ENCODE measurements around the gene ZNF580.

The ZNF580 gene

GRCh38 chr19:55606471-55606787 is 34.4 kb upstream of the ZNF580 start:
- DNase-seq (ENCODE audit: low read depth) = no peak

DNA sequence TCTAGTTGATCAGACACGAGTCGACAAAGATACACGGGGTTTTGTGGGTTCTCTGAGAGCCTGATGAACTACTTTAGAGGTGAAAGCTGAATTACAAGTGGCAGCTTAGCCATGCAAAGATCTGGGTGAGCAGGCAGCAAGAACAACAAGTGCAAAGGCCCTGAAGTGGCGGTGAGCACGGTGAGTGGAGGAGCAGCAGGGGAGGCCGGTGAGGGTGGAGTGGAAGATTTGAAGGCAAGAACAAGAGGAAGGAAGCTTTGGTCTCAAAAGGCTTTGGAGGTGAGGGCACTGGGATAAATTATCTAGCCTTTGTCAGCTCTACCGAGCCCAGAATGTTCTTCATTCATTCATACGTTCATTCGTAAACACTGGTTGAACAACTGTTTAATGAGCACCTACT is 34.0 kb upstream of the ZNF580 start:
- DNase-seq (ENCODE audit: low read depth) = no peak

GRCh38 chr19:55609326-55609725 is 31.5 kb upstream of the ZNF580 start:
- DNase-seq (ENCODE audit: low read depth) = no peak

DNA sequence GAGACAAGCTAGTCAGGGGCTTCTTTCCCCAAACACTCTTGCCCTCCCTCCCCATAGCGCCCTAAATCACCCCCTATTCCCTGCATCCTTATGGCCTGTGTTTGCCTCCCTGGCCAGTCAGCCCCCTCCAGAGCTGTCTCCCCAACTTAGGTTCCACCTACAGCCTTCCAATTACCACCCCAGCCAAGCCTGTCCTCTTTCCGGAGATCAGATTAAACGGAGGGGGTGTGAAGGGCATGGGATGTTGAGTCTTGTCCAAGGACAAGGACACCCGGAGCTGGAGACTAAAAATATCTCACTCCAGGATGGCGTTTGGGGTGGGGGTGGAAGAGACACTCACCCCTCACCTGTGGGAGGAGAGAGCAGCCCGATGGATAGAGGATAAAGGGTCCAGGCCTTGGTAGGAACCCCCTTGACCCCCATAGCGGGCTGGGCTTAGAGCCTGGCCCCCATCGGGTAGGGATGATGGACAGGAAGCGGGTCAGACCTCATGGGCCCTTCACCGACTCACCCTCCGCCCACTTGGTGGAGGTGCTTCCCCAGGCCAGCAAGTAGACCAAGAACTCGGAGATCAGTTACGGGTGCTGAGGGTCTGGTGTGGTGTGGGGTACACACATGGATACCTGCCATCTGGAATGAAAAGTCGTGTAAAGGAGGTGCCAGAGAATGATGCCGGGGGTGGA is 29.4 kb upstream of the ZNF580 start:
- DNase-seq (ENCODE audit: low read depth) = no peak

GRCh38 chr19:55611983-55612645 is 28.7 kb upstream of the ZNF580 start:
- no peak for DNase-seq (ENCODE audit: low read depth)

DNA sequence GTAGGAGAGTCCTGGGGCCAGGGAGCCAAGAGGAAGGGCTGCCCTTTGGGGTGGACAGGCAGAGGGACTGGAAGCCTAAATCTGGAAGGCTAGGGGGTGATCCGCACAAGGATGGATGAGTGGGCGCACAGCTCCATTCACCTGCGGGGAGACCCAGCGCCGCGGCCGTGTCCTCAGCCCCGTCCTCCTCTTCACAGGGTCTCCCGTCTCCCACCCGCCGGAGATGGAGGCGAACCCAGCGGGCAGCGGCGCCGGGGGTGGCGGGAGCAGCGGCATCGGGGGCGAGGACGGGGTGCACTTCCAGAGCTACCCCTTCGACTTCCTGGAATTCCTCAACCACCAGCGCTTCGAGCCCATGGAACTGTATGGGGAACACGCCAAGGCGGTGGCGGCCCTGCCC is 27.4 kb upstream of the ZNF580 start:
- no peak for DNase-seq (ENCODE audit: low read depth)

DNA sequence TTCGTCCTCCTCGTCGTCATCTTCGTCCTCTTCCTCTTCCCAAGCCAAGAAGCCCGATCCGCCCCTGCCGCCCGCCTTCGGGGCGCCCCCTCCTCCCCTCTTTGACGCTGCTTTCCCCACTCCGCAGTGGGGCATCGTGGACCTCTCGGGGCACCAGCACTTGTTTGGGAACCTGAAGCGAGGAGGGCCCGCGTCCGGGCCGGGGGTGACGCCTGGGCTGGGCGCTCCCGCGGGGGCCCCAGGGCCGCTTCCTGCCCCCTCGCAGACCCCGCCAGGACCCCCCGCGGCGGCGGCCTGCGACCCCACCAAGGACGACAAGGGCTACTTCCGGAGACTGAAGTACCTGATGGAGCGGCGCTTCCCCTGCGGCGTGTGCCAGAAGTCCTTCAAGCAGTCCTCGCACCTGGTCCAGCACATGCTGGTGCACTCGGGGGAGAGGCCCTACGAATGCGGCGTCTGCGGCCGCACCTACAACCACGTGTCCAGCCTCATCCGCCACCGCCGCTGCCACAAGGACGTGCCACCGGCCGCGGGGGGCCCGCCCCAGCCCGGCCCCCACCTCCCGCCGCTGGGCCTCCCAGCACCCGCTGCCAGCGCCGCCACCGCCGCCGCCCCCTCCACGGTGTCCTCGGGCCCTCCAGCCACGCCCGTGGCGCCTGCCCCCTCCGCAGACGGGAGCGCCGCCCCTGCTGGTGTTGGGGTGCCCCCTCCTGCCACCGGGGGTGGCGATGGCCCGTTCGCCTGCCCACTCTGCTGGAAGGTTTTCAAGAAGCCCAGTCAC is 26.7 kb upstream of the ZNF580 start:
- DNase-seq (ENCODE audit: low read depth) = no peak

DNA sequence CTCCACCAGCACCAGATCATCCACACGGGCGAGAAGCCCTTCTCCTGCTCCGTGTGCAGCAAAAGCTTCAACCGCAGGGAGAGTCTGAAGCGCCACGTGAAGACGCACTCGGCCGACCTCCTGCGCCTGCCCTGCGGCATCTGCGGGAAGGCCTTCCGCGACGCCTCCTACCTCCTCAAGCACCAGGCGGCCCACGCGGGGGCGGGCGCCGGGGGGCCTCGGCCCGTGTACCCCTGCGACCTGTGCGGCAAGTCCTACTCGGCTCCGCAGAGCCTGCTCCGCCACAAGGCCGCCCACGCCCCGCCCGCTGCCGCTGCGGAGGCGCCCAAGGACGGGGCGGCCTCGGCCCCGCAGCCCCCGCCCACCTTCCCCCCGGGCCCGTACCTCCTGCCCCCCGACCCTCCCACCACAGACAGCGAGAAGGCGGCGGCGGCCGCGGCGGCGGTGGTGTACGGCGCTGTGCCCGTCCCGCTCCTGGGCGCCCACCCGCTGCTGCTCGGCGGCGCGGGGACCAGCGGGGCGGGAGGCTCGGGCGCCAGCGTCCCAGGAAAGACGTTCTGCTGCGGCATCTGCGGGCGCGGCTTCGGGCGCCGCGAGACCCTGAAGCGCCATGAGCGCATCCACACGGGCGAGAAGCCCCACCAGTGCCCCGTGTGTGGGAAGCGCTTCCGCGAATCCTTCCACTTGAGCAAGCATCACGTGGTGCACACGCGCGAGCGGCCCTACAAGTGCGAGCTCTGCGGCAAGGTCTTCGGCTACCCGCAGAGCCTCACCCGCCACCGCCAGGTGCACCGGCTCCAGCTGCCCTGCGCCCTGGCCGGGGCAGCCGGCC is 25.9 kb upstream of the ZNF580 start:
- DNase-seq (ENCODE audit: low read depth) = no peak

GRCh38 chr19:55615543-55616394 is 25.0 kb upstream of the ZNF580 start:
- DNase-seq (ENCODE audit: low read depth) = no peak

DNA sequence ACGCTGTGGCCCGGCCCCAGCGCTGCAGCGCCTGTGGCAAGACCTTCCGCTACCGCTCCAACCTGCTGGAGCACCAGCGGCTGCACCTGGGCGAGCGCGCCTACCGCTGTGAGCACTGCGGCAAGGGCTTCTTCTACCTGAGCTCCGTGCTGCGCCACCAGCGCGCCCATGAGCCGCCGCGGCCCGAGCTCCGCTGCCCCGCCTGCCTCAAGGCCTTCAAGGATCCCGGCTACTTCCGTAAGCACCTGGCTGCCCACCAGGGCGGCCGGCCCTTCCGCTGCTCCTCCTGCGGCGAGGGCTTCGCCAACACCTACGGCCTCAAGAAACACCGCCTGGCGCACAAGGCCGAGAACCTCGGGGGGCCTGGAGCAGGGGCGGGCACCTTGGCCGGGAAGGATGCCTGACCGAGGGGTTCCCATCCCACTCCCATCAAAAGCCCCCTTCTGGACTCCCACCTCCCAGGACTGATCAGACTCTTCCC is 24.4 kb upstream of the ZNF580 start:
- DNase-seq (ENCODE audit: low read depth) = no peak

DNA sequence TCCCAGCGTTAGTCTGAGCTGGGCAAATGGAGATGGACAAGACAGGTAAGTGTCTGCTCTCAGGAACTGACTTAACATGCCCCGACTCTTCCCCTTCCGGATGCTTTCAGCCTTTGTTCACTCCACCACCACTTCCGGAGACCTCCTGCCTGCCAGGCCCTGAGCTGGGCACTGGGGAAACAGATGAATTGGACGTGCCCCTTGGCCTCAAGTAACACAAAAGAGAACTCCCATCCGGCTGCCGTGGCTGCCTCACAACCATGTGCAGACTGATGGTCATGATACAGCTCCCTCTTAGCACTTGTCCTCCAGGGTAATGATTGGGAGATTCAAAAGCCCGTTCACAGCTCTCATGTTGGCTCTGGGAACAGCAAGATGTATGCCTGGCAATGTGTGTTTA is 23.4 kb upstream of the ZNF580 start:
- DNase-seq (ENCODE audit: low read depth) = no peak

DNA sequence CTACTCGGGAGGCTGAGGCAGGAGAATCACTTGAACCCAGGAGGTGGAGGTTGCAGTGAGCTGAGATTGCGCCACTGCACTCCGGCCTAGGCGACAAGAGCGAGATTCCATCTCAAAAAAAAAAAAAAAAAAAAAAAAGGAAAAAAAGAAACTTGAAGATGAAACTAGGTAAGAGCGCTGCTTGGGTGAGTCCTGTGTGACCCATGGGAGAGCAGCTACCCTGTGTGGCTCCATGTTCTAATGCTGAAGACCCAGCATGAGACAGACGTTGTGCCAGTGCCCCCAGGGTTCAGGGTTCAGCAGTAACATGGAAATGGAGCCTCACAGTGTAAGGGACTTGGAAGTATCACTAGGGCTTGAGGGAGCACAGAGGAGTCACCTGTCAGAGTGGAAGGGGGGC is 22.4 kb upstream of the ZNF580 start:
- no peak for DNase-seq (ENCODE audit: low read depth)

DNA sequence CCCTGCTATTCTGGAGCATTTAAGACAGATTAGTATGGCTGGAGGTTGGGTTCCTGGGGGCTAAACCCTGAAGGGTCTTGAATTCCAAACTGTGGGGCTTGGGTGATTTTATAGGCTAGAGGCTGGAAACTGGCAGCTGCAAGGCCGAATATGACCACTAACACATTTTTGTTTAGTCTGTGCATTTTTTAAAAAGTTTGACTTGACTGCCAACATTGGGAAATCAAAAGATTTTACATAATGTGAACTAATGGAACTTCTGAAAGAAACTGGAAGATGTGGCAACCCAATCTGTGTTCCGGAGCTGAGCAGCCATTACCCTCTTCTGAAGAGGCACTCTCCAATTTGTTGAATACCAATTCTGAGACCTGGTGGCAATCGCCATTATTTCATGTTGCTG is 21.5 kb upstream of the ZNF580 start:
- DNase-seq (ENCODE audit: low read depth) = no peak

- DNase-seq (ENCODE audit: low read depth) = no peak
These were observed 20.2 kb upstream of the ZNF580 start for GRCh38 chr19:55620410-55621204.

GRCh38 chr19:55621205-55621672 is 19.6 kb upstream of the ZNF580 start:
- no peak for DNase-seq (ENCODE audit: low read depth)

DNA sequence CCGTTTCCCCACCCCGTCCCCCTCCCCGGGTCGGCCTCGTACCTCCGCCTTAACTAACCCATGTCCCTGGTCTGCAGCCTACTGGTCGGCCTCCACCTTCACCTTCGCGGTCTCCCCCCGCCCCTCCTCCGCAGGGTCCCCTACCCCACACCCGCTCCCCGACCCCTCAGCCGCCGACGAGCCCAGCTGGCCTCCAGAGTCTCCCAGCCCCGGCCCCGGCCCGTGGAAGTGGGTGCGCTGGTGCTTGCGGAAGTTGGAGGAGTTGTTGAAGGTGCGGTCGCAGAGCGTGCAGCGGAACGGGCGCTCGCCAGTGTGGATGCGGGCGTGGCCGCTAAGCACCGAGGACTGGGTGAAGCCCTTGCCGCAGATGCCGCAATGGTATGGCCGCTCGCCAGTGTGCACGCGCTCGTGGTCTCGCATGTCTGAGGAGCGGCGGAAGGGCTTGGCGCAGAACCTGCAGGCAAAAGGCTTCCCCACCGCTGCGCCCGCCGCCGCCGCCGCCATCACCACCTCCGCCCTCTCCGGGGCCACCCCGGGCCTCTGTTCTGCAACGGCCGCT is 19.1 kb upstream of the ZNF580 start:
- DNase-seq (ENCODE audit: low read depth) = no peak

GRCh38 chr19:55622242-55622969 is 18.4 kb upstream of the ZNF580 start:
- DNase-seq (ENCODE audit: low read depth) = no peak

DNA sequence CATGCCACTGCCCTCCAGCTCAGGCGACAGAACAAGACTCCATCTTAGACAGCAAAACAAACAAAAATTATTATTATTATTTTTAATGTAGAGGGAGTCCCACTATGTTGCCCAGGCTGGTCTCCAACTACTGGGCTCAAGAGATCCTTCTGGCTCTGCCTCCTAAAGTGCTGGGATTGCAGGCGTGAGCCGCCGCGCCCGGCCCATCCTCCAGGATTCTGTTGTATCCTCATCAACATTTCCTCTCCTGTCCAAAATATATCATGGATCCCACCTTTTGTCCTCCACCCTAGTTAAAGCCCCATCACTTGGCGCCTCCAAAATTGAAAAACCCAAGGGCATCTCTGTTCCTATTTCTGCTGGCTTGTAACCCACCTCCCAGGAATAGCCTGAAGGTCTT is 17.7 kb upstream of the ZNF580 start:
- no peak for DNase-seq (ENCODE audit: low read depth)

GRCh38 chr19:55623561-55623960 is 17.2 kb upstream of the ZNF580 start:
- no peak for DNase-seq (ENCODE audit: low read depth)

All from fibroblast of the conjunctiva (primary cell).